Keratinocyte (primary cell): ENCODE data around the gene SCN1B.
A peak's percentile ranks its signal among the peaks of the same experiment; 100 is the strongest.

Experiments used
- EZH2 ChIP-seq: IDR thresholded peaks from one replicate; pipeline ENCODE4 v1.6.1; 2012; ENCODE audit warnings: inconsistent platforms, mild to moderate bottlenecking, low read length, moderate library complexity
- TF ChIP-seq, protein P1 (sequence below), 3 experiments: IDR thresholded peaks in 1 of 3; conservative IDR thresholded peaks in 1 of 3; optimal IDR thresholded peaks in 1 of 3; 2 replicates in 2 of 3; 3 replicates in 1 of 3; pipeline versions ENCODE3 to v1.5.1; 2011; ENCODE audit warnings: low read length in 3 of 3, mild to moderate bottlenecking in 3 of 3, moderate library complexity in 2 of 3, control low read depth in 1 of 3, inconsistent platforms in 1 of 3; ENCODE audit not compliant: insufficient read depth in 2 of 3; ENCODE audit errors: extremely low read depth in 1 of 3

DNA sequence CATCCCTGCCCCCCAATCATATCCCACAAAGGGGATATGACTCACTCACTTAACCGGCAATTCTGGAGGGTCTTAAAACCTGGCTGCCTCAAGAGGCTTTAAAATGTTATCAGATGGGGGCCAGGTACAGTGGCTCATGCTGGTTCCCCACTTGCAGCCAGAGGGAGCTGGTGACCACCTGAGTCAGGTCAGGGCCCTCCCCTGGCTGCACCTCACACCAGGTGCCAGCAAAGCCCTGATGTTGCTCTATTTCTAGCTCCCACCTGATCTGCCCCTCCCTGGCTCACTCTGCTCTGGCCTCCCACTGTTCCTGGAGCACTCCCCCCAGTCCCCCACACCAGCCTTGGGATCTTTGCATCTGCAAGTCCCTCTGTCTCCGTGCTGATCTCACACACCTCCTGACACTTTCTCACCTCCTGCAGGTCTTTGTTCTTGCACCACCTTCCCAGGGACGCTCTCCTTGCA, 25.5 kb downstream of the SCN1B start:
- TF ChIP-seq, protein P1, sequence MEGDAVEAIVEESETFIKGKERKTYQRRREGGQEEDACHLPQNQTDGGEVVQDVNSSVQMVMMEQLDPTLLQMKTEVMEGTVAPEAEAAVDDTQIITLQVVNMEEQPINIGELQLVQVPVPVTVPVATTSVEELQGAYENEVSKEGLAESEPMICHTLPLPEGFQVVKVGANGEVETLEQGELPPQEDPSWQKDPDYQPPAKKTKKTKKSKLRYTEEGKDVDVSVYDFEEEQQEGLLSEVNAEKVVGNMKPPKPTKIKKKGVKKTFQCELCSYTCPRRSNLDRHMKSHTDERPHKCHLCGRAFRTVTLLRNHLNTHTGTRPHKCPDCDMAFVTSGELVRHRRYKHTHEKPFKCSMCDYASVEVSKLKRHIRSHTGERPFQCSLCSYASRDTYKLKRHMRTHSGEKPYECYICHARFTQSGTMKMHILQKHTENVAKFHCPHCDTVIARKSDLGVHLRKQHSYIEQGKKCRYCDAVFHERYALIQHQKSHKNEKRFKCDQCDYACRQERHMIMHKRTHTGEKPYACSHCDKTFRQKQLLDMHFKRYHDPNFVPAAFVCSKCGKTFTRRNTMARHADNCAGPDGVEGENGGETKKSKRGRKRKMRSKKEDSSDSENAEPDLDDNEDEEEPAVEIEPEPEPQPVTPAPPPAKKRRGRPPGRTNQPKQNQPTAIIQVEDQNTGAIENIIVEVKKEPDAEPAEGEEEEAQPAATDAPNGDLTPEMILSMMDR (optimal IDR thresholded peaks at IDR 0.05 in 1 of 3, IDR thresholded peaks at IDR 0.05 in 1 of 3, conservative IDR thresholded peaks at IDR 0.05 in 1 of 3; ENCODE audit: extremely low read depth in 1 of 3, insufficient read depth in 2 of 3, low read length in 3 of 3) = peak; percentile 36 to 69 (median 63)
- no peak for TF ChIP-seq EZH2
